AG10803 (cell line): Measurements from ENCODE around the gene PIK3R6.

Experiments used
- DNase-seq: peaks from one replicate; pipeline ENCODE4 v3.0.0; 2010; ENCODE audit warnings: low read depth
- H3K4me3 ChIP-seq: 2 replicates; pipeline ENCODE4 v1.5.1; 2011; ENCODE audit warnings: mild to moderate bottlenecking, low read length, control low read depth
- TF ChIP-seq, protein P1 (sequence below): conservative IDR thresholded peaks from 2 replicates; pipeline ENCODE4 v1.5.1; 2011; ENCODE audit warnings: mild to moderate bottlenecking, low read length, control low read depth, inconsistent platforms

The PIK3R6 gene

GRCh38 chr17:8791248-8791909 lies 76.1 kb downstream of the PIK3R6 start:
- no peak for DNase-seq
- no peak overlapping the region for H3K4me3 ChIP-seq
- TF ChIP-seq, protein P1, sequence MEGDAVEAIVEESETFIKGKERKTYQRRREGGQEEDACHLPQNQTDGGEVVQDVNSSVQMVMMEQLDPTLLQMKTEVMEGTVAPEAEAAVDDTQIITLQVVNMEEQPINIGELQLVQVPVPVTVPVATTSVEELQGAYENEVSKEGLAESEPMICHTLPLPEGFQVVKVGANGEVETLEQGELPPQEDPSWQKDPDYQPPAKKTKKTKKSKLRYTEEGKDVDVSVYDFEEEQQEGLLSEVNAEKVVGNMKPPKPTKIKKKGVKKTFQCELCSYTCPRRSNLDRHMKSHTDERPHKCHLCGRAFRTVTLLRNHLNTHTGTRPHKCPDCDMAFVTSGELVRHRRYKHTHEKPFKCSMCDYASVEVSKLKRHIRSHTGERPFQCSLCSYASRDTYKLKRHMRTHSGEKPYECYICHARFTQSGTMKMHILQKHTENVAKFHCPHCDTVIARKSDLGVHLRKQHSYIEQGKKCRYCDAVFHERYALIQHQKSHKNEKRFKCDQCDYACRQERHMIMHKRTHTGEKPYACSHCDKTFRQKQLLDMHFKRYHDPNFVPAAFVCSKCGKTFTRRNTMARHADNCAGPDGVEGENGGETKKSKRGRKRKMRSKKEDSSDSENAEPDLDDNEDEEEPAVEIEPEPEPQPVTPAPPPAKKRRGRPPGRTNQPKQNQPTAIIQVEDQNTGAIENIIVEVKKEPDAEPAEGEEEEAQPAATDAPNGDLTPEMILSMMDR, result peak; percentile 19

GRCh38 chr17:8789743-8790142 lies 77.7 kb downstream of the PIK3R6 start:
- TF ChIP-seq, protein P1, result no peak
- H3K4me3 ChIP-seq, result no peak overlapping the region
- no peak for DNase-seq

DNA sequence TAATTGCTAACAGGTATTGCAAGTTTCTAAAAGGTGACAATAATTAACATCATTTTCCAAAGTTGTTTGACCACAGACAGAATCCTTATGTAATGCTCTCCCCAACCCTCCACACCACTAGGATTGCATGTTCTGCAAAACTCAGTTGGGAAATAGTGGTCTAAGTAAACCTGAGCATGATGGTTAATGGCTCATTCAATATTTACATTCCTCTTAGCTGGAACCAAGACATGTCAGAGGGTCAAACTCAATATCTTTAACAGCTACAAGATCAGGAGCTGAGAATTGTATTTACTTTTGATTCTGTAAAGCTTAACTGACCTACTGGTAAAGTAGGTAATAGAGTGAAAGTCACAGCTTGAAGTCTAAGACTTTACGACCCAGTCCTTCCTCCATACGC lies 78.5 kb downstream of the PIK3R6 start:
- TF ChIP-seq, protein P1, result no peak
- DNase-seq, result no peak

DNA sequence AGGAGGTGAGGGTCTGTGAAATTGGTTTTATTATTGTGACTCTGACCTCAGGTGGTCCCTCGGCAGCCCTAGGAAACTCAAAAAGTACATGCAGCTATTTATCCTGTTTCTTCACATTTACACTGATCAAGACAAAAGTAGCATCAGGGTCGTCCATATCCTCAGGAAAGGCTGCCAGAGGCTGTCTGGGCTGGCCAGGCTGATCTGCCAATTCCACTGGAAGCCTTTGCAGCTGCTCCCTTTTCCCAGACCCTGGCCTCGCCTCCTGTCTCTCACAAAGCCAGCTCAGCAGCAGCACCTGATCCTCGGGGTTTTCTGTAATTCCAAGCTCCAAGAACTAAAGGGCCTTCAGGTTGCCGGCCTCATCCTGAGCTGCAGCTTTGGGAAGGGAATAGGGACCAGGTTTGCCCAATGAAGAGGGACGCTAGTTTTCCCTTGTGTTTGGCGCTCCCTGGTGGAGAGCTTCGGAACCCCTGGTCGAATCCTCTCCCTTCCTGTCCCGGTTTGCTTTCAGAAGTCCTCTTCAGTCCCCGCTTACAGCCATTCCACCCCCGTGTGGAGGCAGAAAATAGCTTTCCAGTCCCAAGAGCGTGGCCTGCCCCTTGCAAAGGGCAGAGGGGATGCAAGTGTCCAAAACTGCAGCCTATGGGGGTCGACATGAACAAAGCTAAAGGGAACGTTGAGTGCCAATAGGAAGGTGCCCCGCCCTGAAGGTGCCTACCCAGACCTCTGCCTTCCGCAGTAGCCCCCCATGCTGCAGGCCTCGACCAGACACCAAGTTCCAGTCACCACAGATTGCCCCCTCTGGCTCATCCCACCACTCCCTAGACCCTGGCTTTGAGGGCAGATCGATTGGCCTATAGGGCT lies 81.7 kb downstream of the PIK3R6 start:
- H3K4me3 ChIP-seq, result no peak overlapping the region
- TF ChIP-seq, protein P1, result peak; percentile 91
- peak; percentile 56 for DNase-seq

More for the DNA sequence above, 78.5 kb downstream of the PIK3R6 start:
- no peak overlapping the region for H3K4me3 ChIP-seq

- H3K4me3 ChIP-seq, result no peak overlapping the region
- DNase-seq, result no peak
- TF ChIP-seq, protein P1, result no peak
These were observed 85.3 kb downstream of the PIK3R6 start for GRCh38 chr17:8782176-8782575.

GRCh38 chr17:8781776-8782175 lies 85.7 kb downstream of the PIK3R6 start:
- DNase-seq, result no peak
- TF ChIP-seq, protein P1, result no peak
- H3K4me3 ChIP-seq, result no peak overlapping the region

- no peak overlapping the region for H3K4me3 ChIP-seq
- TF ChIP-seq, protein P1, result no peak
- DNase-seq, result no peak
These were observed 90.6 kb downstream of the PIK3R6 start for GRCh38 chr17:8776881-8777280.
